HG02840 (cell line): ENCODE data around the gene RAB3IL1.

Source experiments
- ATAC-seq: cut with Tn5 transposase; IDR thresholded peaks from one replicate; pipeline ENCODE4 v1.9.1; 2021; ENCODE audit warnings: mild to moderate bottlenecking, moderate library complexity, moderate number of reproducible peaks; ENCODE audit not compliant: unreplicated experiment, low FRiP score

RAB3IL1 gene

GRCh38 chr11:61872935-61873565, 44.3 kb downstream of the RAB3IL1 start:
- ATAC-seq = no peak

GRCh38 chr11:61871158-61871597, 46.2 kb downstream of the RAB3IL1 start:
- ATAC-seq = no peak

DNA sequence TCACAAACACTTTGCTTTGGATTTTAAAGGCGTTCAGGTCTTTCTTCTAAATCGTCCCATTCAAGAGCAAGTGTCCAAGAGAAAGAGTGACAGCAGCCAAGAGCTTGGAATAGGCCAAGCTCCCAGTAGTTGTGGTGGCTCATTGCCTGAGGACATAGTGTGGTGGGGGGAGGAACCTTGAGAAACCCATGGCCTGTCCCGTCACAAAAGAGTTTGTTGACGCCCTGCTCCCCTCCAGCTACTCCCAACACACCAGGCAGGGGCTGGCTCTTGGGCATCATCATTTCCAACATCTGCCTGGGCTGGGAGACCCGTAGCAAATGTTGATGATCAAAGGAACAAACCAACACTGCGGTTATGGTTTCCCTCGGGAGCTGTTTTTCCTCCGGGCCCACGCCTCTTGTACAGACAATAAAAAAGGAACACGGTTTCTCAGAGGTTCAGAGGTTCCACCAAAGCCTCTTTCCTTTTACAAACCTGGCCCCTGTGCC, 46.8 kb downstream of the RAB3IL1 start:
- ATAC-seq = no peak

DNA sequence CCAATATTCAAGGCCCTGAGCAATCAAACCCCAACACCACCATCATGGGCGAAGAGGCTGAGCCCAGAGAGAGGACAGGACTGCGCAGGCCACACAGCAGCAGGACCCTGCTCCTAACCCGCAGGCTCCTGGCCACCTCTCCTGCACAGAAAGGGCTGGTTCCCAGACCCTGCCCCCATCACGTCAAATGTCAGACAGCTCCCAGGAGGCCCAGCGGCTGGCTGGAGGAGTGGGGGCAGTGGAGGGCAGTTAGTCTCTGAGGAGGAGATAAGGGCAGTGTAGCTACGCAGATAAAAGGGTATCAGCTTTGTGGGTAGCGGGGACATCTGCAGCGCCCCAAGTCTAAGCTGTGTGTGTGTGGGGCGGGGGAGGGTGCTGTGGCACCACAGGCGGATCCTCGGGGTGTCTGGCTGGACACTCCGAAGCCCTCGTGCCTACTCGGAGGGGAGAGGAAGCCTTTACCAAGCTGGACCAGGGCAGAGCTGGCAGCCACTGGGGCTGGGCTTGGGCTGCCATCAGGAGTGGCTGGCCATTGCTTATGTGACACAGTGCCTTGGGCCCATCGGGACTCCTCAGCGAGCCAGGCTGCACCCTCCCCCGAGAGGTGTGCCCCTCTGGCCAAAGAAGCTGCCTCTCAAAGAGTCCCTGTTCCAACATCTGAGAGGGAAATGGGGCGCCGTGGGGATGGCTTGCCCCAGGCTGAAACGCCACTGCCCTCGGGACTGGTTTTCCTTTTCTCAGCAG, 47.5 kb downstream of the RAB3IL1 start:
- ATAC-seq = no peak

DNA sequence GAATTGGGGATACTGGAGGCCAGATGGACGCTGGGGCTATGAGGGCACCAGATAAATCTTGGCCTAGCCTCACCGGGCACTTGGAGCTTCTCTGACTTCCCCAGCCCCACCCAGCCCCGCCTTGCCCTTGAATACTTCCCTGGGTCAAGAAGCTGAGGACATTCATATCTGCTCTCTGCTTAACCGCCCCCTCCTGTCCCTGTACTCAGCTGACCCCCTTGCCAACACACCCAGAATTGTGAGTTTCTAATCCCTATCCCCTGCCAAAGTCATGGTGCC, 48.0 kb downstream of the RAB3IL1 start:
- ATAC-seq = no peak

DNA sequence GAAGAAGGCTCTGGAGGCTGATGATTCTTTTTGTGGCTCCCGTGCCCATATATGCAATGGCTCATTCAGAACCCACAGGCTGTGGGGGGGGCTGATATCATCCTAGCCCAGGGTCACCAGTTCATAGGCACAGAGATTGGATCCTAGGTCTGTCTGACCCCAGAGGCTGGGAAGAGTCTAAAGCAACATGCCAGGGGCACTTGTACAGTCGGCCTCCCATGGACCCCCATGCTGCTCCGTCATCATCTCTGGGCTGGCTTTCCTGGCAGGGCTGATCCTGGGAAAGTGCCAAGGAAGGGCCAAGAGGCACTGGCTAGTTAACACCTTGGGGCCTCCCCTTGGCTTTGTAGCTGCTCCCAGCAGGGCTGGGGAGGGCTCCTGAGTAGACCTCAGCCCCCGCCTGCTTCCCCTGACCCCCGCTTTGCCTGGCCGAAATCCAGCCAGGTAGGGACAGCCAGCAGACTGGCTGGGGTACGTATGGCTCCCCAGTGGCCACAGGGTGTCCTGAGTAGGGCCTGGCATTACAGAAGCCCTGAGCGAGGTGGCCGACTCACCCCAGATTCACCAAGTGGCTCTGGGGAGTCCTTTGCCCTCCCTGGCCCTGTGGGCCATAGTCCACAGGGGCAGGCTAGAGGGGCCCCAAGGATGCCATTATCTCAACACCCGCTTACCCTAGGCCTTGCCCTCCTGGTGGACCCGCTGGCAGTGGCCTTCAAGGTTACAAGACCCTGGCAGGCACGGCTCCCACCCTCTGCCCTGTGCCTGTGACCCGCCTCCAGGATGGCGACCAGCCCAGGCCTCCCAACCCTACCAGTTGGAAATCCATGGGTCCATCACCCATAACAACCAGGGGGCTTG, 48.6 kb downstream of the RAB3IL1 start:
- no peak for ATAC-seq

- no peak for ATAC-seq
Observed at GRCh38 chr11:61866958-61867343, 50.4 kb downstream of the RAB3IL1 start.

- ATAC-seq = no peak
Observed at GRCh38 chr11:61866231-61866957, 51.0 kb downstream of the RAB3IL1 start.

- ATAC-seq = no peak
Observed at GRCh38 chr11:61864814-61865775, 52.3 kb downstream of the RAB3IL1 start.

- ATAC-seq = no peak
Observed at GRCh38 chr11:61863548-61864081, 53.8 kb downstream of the RAB3IL1 start.

- ATAC-seq = no peak
Observed at GRCh38 chr11:61862714-61863547, 54.4 kb downstream of the RAB3IL1 start.

- no peak for ATAC-seq
Observed at GRCh38 chr11:61861634-61862033, 55.7 kb downstream of the RAB3IL1 start.

DNA sequence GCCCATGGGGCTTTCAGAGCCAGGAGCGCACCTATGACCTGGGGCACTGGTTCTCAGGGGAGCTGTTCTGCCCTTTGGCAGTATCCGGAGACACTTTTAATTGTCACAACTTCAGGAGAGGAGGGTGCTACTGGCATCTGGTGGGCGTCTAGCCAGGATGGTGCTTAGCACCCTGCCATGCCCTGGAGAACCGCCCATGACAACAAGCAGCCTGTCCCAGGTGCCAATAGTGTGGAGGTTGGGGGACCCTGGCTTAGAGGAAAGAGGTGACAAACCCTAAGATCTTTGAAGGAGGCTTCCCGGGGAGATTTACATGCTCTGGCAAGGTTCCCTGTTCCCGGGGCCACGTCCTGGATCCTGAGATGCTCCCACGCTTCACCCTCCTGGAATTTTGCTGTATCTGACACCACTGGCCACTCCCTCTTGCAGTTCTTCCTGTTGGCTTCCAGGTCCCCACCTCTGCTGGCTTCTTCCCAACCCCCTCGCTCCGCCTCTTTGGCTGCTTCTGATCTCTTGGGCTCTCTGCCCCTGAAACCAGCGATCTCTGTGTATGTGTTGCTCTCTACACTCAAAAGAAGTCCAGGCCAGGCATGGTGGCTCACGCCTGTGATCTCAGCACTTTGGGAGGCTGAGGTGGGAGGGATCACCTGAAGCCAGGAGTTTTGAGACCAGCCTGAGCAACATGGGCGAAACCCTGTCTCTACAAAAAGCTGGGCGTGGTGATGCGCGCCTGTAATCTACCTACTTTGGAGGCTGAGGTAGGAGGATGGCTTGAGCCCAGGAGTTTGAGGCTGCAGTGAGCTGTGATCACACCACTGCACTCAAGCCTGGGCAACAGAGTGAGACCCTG, 57.1 kb downstream of the RAB3IL1 start:
- no peak for ATAC-seq

DNA sequence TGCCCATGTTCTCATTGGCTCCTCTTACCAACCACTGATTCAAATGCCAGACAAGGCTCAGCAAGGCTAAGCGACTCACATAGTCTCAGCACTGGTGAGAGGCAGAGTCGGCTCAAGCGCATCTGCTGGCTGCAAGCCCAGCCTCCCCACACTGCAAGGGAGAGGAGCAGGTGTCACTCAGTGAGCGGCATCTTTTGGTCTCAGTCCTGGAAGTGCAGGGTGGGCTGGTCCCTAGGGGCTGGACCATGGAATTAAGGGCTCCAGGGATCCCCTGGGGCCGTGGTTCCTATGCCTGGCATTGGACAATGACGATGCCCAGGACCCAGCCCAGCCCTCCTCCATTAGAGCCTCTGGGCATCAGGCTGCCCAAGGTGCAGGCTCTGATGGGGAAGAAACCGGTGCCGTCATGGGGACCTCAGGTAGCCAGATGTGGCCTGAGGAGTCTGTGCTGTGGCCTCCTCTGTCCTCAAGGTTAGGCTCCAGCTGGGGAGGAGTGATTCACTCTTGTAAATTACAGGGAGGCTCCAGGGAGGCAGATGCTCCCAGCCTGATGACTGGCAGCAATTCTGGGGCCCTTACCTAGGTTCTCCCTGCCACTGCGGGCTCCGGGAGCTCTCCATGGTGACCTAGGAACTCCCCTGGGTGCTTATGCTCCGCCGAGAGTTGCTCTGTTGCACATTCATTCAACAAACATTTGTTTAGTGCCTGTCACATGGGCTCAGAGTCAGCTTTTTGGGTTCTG, 61.3 kb downstream of the RAB3IL1 start:
- ATAC-seq = no peak

DNA sequence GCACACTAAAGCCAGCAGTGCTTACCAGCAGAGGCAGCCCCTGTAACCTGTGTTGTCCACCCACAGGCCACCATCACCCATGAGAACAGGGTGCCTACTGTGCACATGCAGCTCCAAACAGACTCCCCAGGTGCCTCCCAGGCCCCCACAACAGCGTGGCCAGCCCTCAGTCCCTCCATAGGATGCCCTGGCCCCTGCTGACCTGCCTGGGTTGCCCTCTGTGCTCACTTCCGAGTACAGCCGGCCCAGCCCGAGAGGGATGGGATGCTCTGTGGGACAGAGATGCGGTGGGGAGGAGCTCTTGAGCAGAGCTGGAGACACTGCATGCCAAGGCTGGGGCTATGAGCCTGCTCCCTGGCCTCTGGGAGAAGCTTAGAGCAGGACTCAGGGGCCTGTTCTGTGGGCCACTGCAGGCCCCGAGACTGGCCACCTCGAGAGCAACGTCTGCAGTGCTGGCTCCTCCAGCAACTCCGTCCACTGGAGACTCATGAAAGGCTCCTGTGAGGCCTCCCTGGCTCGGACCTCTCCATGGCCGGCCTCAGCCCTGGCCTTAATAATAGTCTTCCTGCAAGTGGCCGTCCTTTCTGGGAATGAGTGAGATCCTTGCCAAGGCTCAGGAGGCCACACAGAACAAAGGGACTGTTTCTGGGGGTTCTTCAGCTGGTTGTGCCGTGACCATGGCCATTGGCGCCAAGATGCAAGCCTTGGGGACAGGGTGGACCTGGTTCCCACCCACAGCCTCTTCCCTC, 62.2 kb downstream of the RAB3IL1 start:
- ATAC-seq = no peak

DNA sequence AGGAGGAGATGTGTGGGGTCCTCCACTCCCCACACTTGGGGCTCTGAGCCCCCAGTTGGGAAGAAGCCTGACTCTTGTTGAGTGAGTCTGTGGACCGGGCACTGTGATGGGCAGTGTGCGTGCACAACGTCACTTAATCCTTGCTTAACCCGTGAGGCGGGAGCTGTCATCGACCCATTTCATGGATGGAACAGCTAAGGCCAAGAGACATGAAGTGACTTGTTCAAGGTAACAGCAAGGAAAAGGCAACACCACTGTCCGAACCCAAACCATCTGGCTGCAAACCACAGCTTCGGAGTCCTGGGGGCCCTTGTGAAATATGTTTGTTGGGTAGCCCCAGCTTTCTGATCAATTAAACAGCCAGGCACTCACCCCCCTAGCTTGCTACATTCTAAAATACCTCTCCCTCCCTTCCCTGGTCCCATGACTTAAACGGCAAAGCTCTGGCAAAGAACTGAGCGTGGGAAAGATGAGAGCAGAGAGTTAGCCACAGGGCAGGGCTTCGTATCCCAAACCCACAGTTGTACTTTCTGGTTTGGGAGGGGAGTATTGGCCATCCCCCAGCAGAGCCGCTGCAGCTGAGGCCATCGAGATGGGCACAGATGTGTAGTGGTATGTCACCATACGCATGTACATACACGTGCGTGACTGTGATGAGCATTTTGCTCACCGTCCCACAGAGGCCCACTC, 63.0 kb downstream of the RAB3IL1 start:
- ATAC-seq = no peak
